Measurements from ENCODE around the gene ANKEF1.

GRCh38 chr20:10004900-10005299 is 29.9 kb upstream of the ANKEF1 start:
- TF ChIP-seq CTCF (IDR thresholded peaks at IDR 0.05): no peak
- no peak for TF ChIP-seq POLR2A (IDR thresholded peaks at IDR 0.05)
- TF ChIP-seq EP300 (IDR thresholded peaks at IDR 0.05): no peak
